HepG2 (cell line): ENCODE data around the gene SLC4A2. TPM values are rescaled to one million over a fixed set of nuclear protein-coding genes. Genes with fewer than 3 reads are reported as not detected.

Source experiments
- ATAC-seq: fragments of 200-7000 bp; cut with Tn5 transposase; 3 replicates; pipeline ENCODE4 v1.9.1; 2020; ENCODE audit warnings: mild to moderate bottlenecking, moderate library complexity
- BruUV-seq: library from RNA; stranded (reverse); fragments of 400-500 nt; replicated peaks from 2 replicates; lab custom pipeline; 2021; lab: Mats Ljungman, UMichigan
- CTCF ChIA-PET: fragments of 300-600 bp; formaldehyde crosslinking; extraction: SDS; loops from one replicate; lab custom pipeline; 2021; ENCODE audit warnings: low total read pairs, inconsistent platforms, low intra/inter-chr PET ratio; lab: Yijun Ruan, JAX
- POLR2A ChIA-PET: fragments of 350-600 bp; sonication (Branson Sonifier 250); formaldehyde crosslinking; loops from one replicate; lab custom pipeline; 2020; ENCODE audit warnings: antibody characterized with exemption, inconsistent platforms; lab: Yijun Ruan, JAX
- DNase-seq: peaks from one replicate; pipeline ENCODE4 v3.0.0-alpha.2; 2015; ENCODE audit warnings: low spot score
- FAIRE-seq: peaks from 3 replicates; lab custom pipeline; 2011; peaks lifted over from hg19 to GRCh38; lab: Jason Lieb, UNC
- H2AFZ ChIP-seq: one replicate; pipeline ENCODE4 v1.6.1; 2011; ENCODE audit warnings: low read length, inconsistent platforms
- H3K27ac ChIP-seq: fragments of 300-600 bp; 3 replicates; pipeline ENCODE4 v1.8.0; 2011; ENCODE audit warnings: mixed run types, mild to moderate bottlenecking, mixed read lengths, low read length, inconsistent platforms; ENCODE audit not compliant: insufficient read depth; ENCODE audit errors: extremely low read length
- H3K27me3 ChIP-seq, 2 experiments: fragments of 200-600 bp in 1 of 2; 2 replicates in 1 of 2; 3 replicates in 1 of 2; pipeline versions ENCODE4 v1.6.0 to v1.8.0; 2011; ENCODE audit warnings: low read length in 2 of 2, mild to moderate bottlenecking in 2 of 2, moderate library complexity in 2 of 2, inconsistent platforms in 1 of 2; ENCODE audit not compliant: insufficient read depth in 2 of 2, control insufficient read depth in 1 of 2
- H3K36me3 ChIP-seq, 2 experiments: fragments of 200-600 bp in 1 of 2; replicated peaks in 1 of 2; 2 replicates in 1 of 2; 3 replicates in 1 of 2; pipeline versions ENCODE4 v1.5.1 to v1.8.0; 2011; ENCODE audit warnings: low read length in 2 of 2, inconsistent platforms in 1 of 2; ENCODE audit not compliant: insufficient read depth in 2 of 2, control insufficient read depth in 1 of 2
- H3K4me1 ChIP-seq: 2 replicates; pipeline ENCODE4 v1.5.1; 2012; ENCODE audit warnings: low read length, inconsistent platforms; ENCODE audit not compliant: insufficient read depth
- H3K4me2 ChIP-seq: 2 replicates; pipeline ENCODE4 v1.6.0; 2011; ENCODE audit warnings: low read depth, low read length, inconsistent platforms
- H3K4me3 ChIP-seq, 3 experiments: fragments of 200-600 bp in 1 of 3; sonication (generic), shearing (Covaris generic) in 1 of 3; replicated peaks in 1 of 3; 2 replicates each; pipeline ENCODE4 v1.5.1; 2011 to 2016; ENCODE audit warnings: low read length in 3 of 3, inconsistent platforms in 2 of 3, low read depth in 2 of 3, mild to moderate bottlenecking in 2 of 3, control low read depth in 1 of 3, mixed read lengths in 1 of 3; ENCODE audit not compliant: insufficient read depth in 1 of 3
- H3K79me2 ChIP-seq: one replicate; pipeline ENCODE4 v1.6.1; 2011; ENCODE audit warnings: low read length, inconsistent platforms; ENCODE audit not compliant: insufficient read depth
- H3K9ac ChIP-seq: 2 replicates; pipeline ENCODE4 v1.6.0; 2011; ENCODE audit warnings: mild to moderate bottlenecking, low read depth, low read length, inconsistent platforms; ENCODE audit not compliant: insufficient read depth
- H3K9me3 ChIP-seq: 2 replicates; pipeline ENCODE4 v1.5.1; 2012; ENCODE audit warnings: mild to moderate bottlenecking, low read length
- H4K20me1 ChIP-seq: 2 replicates; pipeline ENCODE4 v1.6.0; 2011; ENCODE audit warnings: inconsistent platforms, mild to moderate bottlenecking, low read length, moderate library complexity; ENCODE audit not compliant: insufficient read depth
- GFI1 ChIP-seq: sonication (generic); formaldehyde crosslinking; IDR thresholded peaks from 2 replicates; pipeline ENCODE4 v1.5.0; 2020; ENCODE audit warnings: missing genetic modification reagents, mild to moderate bottlenecking, borderline replicate concordance
- LCORL ChIP-seq, 2 experiments: fragments of 450-650 bp in 1 of 2; sonication (generic) in 1 of 2; formaldehyde crosslinking in 1 of 2; IDR thresholded peaks; 2 replicates each; pipeline versions ENCODE4 v1.5.0 to v1.6.1; 2017 to 2020; ENCODE audit warnings: antibody characterized with exemption in 1 of 2, missing genetic modification reagents in 1 of 2
- PAX8 ChIP-seq: sonication (generic); formaldehyde crosslinking; IDR thresholded peaks from 2 replicates; pipeline ENCODE4 v1.8.0; 2022; ENCODE audit warnings: mild to moderate bottlenecking, missing genetic modification reagents, borderline replicate concordance
- PCBP2 ChIP-seq: fragments of 200-400 bp; formaldehyde crosslinking; optimal IDR thresholded peaks from 2 replicates; pipeline ENCODE3; 2018; ENCODE audit warnings: low read length, low read depth; ENCODE audit not compliant: poor library complexity, severe bottlenecking
- PTBP1 ChIP-seq: fragments of 200-400 bp; formaldehyde crosslinking; IDR thresholded peaks from 2 replicates; pipeline ENCODE4 v1.6.1; 2018; ENCODE audit warnings: low read length, low read depth; ENCODE audit not compliant: poor library complexity, severe bottlenecking
- STAG1 ChIP-seq: sonication (generic); formaldehyde crosslinking; IDR thresholded peaks from 2 replicates; pipeline ENCODE4 v1.4.0; 2020; ENCODE audit warnings: missing genetic modification reagents
- ZBTB3 ChIP-seq: sonication (generic); formaldehyde crosslinking; IDR thresholded peaks from 2 replicates; pipeline ENCODE4 v1.4.0; 2020; ENCODE audit warnings: low read depth, mild to moderate bottlenecking, moderate library complexity, missing genetic modification reagents, borderline replicate concordance
- ZBTB7A ChIP-seq: sonication (generic); formaldehyde crosslinking; IDR thresholded peaks from 2 replicates; pipeline ENCODE4 v1.8.0; 2022; ENCODE audit warnings: mild to moderate bottlenecking, missing genetic modification reagents
- ZNF607 ChIP-seq: sonication (generic); formaldehyde crosslinking; IDR thresholded peaks from 2 replicates; pipeline ENCODE4 v1.5.1; 2020; ENCODE audit warnings: missing genetic modification reagents, mild to moderate bottlenecking, borderline replicate concordance
- ZNF615 ChIP-seq: sonication (generic); formaldehyde crosslinking; IDR thresholded peaks from 2 replicates; pipeline ENCODE4 v1.5.0; 2020; ENCODE audit warnings: mild to moderate bottlenecking, missing genetic modification reagents, borderline replicate concordance
- WGBS: methylation state at CpG from one replicate; pipeline ENCODE4 v1.1.6; 2017; ENCODE audit warnings: low lambda C conversion rate; 5-methylcytosine and 5-hydroxymethylcytosine counted together
- in situ Hi-C: cut with HindIII; loops from 2 replicates; pipeline ENCODE4 v1.10.0; 2017; ENCODE audit warnings: low pct_unique_long_range_greater_than_20kb; ENCODE audit not compliant: extremely low pct_ligation_motif_present
- intact Hi-C: fragments of 100-400 bp; cut with micrococcal nuclease; formaldehyde crosslinking; loops from one replicate; pipeline ENCODE4 v1.10.0; 2022; ENCODE audit not compliant: unreplicated experiment
- polyA plus RNA-seq, 8 experiments: library from polyadenylated mRNA; depleted of rRNA in 3 of 8; stranded (reverse) in 7 of 8; unstranded in 1 of 8; fragments of >200 nt; fragmentation: Illumina TruSeq in 4 of 8; extraction: Trizol in 4 of 8; gene quantifications; 2 replicates each; pipeline versions ENCODE4 v1.2.1 to v1.2.3, GENCODE V29; 2011 to 2016; ENCODE audit warnings: low read depth in 4 of 8, missing spikeins in 1 of 8, mixed read lengths in 1 of 8; ENCODE audit not compliant: insufficient read depth in 1 of 8
- total RNA-seq, 5 experiments: library from RNA; depleted of rRNA; stranded (reverse); fragments of >200 nt; fragmentation: Illumina TruSeq; extraction: Trizol; gene quantifications; 2 replicates each; pipeline ENCODE4 v1.2.3, GENCODE V29; 2016; ENCODE audit warnings: low read depth in 1 of 5
- TF ChIP-seq, protein P1 (sequence below): sonication (generic); formaldehyde crosslinking; IDR thresholded peaks from 2 replicates; pipeline ENCODE4 v1.5.0; 2020; ENCODE audit warnings: mild to moderate bottlenecking, missing genetic modification reagents, moderate library complexity
- TF ChIP-seq, protein P2 (sequence below): IDR thresholded peaks from 2 replicates; pipeline ENCODE4 v1.6.1; 2016; ENCODE audit warnings: missing genetic modification reagents, missing compliant biosample characterization
- TF ChIP-seq, protein P3 (sequence below): sonication (generic); formaldehyde crosslinking; IDR thresholded peaks from 2 replicates; pipeline ENCODE4 v1.8.0; 2022; ENCODE audit warnings: missing genetic modification reagents, mild to moderate bottlenecking, inconsistent platforms, borderline replicate concordance

SLC4A2 gene
- total and polyA plus RNA-seq, 2 of the 13 experiments (the other 11 are each of a cell fraction or from before 2014, with no cell fraction given) = 51.9 to 73.4 TPM

DNA sequence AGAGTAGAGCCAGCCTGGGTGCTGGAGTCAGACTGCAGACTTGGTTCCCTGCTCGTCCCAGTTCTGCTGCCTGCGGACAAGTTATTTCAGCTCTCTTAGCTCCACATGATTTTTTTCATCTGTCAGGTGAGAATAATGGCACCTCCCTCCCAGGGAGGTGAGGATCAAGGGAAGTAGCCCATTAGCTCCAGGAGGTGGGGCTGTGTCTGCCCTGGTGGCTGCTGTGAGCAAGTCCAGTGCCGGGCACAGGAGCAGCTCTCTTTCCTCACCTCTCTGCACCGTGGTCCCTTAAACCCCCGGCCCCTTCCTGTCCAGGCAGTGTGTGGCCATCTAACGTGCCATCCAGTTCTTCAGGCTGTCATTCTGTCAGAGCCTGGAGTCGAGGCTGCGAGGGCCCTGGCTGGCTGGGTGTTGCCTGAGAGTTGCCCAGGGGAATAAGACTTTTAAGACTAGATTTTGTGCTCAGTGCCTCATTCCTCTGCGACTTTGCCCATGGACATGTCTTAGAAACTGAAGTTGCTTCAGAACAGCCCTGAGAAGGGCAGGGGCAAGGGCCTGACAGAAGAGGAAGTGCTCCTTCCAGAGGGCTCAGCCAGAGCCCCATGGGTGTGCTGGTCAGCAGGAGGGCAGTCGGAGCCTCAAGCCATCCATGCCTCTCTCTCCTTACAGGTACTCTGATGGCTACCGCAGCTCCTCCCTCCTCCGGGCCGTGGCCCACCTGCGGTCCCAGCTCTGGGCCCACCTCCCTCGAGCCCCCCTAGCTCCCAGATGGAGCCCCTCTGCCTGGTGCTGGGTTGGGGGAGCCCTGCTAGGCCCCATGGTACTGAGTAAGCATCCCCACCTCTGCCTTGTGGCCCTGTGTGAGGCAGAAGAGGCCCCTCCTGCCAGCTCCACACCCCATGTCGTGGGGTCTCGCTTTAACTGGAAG, 26.2 kb upstream of the SLC4A2 start:
- 79% methylated on average over 8 of the region's 17 CpGs for WGBS
- intact Hi-C loops = no loop called here
- Histone ChIP-seq H3K9me3 (no peaks in the 10 kb centered on the region), H4K20me1 (no peaks in the 10 kb centered on the region), H3K4me1 (peaks cover 10% of the 10 kb centered on the region; the same call in 1 of the 2 replicates), H3K9ac (no peak overlapping the region), H3K27ac (no peak overlapping the region), H3K4me3 (no peak overlapping the region), H3K27me3 (no peaks in the 10 kb centered on the region), H2AFZ (no peak overlapping the region), H3K36me3 (no peaks in the 10 kb centered on the region), H3K79me2 (no peaks in the 10 kb centered on the region), H3K4me2 (no peak overlapping the region)
- FAIRE-seq (no peak), ATAC-seq (peak; percentile 7; the same call in 1 of the 3 replicates), DNase-seq (no peak)
- TF ChIP-seq LCORL (IDR thresholded peaks at IDR 0.05) (no peak), LCORL (CRISPR knock-in tag; IDR thresholded peaks at IDR 0.05) (no peak), ZBTB7A (CRISPR knock-in tag) (no peak), STAG1 (CRISPR knock-in tag) (peak; percentile 13; the same call in 1 of the 2 replicates)
- TF ChIP-seq, protein P1, sequence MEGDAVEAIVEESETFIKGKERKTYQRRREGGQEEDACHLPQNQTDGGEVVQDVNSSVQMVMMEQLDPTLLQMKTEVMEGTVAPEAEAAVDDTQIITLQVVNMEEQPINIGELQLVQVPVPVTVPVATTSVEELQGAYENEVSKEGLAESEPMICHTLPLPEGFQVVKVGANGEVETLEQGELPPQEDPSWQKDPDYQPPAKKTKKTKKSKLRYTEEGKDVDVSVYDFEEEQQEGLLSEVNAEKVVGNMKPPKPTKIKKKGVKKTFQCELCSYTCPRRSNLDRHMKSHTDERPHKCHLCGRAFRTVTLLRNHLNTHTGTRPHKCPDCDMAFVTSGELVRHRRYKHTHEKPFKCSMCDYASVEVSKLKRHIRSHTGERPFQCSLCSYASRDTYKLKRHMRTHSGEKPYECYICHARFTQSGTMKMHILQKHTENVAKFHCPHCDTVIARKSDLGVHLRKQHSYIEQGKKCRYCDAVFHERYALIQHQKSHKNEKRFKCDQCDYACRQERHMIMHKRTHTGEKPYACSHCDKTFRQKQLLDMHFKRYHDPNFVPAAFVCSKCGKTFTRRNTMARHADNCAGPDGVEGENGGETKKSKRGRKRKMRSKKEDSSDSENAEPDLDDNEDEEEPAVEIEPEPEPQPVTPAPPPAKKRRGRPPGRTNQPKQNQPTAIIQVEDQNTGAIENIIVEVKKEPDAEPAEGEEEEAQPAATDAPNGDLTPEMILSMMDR (CRISPR knock-in tag) = peak; percentile 23; the same call in 1 of the 2 replicates
- BruUV-seq = no TSS peak
- ChIA-PET POLR2A (no interaction called here), CTCF (no interaction called here)
- in situ Hi-C loops = no loop called here

DNA sequence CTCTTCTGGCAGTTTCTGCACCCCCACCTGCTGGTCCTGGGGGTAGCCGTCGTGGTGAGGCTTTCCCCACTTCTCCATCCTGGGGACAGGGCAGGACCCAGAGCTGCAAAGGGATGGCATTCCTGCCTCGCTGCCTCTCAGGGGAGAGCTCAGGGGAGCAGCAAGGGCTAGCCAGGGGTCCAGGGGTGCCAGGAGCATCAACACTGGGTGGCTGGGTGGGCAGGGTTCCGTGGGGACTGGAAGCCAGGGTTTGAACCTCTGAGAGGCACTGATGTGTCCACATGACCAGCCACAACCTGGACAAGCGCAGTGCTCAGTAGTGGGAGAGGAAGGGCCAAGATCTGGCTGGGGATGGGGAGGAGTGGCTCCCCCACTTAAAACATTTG, 25.5 kb upstream of the SLC4A2 start:
- DNase-seq = no peak
- in situ Hi-C loops (no loop called here), intact Hi-C loops (no loop called here)
- WGBS = 88% methylated on average over 3 of the region's 5 CpGs
- no peak for ATAC-seq
- H3K27me3 ChIP-seq = no peaks in the 10 kb centered on the region
- no peak overlapping the region for H2AFZ ChIP-seq
- no peak overlapping the region for H3K4me3 ChIP-seq
- peaks cover 13% of the 10 kb centered on the region for H3K4me1 ChIP-seq
- H3K9me3 ChIP-seq = no peaks in the 10 kb centered on the region
- no peak for FAIRE-seq
- no peaks in the 10 kb centered on the region for H4K20me1 ChIP-seq
- H3K27ac ChIP-seq = no peak overlapping the region
- POLR2A ChIA-PET = no interaction called here
- H3K9ac ChIP-seq = no peak overlapping the region
- no peaks in the 10 kb centered on the region for H3K36me3 ChIP-seq
- BruUV-seq = no TSS peak
- CTCF ChIA-PET = no interaction called here
- H3K79me2 ChIP-seq = no peaks in the 10 kb centered on the region
- no peak overlapping the region for H3K4me2 ChIP-seq
- TF ChIP-seq PTBP1 (no peak), PCBP2 (no peak), ZBTB3 (no peak), ZNF615 (CRISPR knock-in tag) (no peak), PAX8 (no peak), GFI1 (no peak), ZNF607 (CRISPR knock-in tag) (no peak)
- TF ChIP-seq, protein P2, sequence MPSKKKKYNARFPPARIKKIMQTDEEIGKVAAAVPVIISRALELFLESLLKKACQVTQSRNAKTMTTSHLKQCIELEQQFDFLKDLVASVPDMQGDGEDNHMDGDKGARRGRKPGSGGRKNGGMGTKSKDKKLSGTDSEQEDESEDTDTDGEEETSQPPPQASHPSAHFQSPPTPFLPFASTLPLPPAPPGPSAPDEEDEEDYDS = no peak
- TF ChIP-seq, protein P3, sequence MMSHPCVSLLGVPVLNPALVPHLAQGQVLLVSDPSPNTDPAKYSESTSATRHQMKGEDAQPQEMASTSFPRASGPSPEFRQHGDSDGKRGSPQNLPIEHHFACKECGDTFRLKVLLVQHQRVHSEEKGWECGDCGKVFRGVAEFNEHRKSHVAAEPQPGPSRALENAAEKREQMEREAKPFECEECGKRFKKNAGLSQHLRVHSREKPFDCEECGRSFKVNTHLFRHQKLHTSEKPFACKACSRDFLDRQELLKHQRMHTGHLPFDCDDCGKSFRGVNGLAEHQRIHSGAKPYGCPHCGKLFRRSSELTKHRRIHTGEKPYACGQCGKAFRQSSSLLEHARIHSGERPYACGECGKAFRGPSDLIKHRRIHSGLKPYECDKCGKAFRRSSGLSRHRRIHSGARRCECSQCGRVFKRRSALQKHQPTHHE (CRISPR knock-in tag) = no peak
